Fibroblast of the aortic adventitia (primary cell): ENCODE results near the gene TMEM255B. TPM values are rescaled to one million over a fixed set of nuclear protein-coding genes. Genes with fewer than 3 reads are reported as not detected.

ENCODE experiments used
- DNase-seq: peaks from one replicate; pipeline ENCODE4 v3.0.0-alpha.2; 2010; ENCODE audit warnings: low read depth
- H3K4me3 ChIP-seq: 2 replicates; pipeline ENCODE4 v1.5.1; 2011; ENCODE audit warnings: low read depth, mild to moderate bottlenecking, control low read depth, low read length, moderate library complexity
- total RNA-seq: library from RNA; depleted of rRNA; stranded (reverse); fragments of >200 nt; gene quantifications from 2 replicates; pipeline ENCODE4 v1.2.3, GENCODE V29; 2012; ENCODE audit warnings: low replicate concordance
- TF ChIP-seq, protein P1 (sequence below): IDR thresholded peaks from 2 replicates; pipeline ENCODE4 v1.5.1; 2011; ENCODE audit warnings: mild to moderate bottlenecking, low read length, control low read depth, inconsistent platforms; ENCODE audit not compliant: insufficient read depth

The TMEM255B gene
- total RNA-seq, 1 donor, result not detected

DNA sequence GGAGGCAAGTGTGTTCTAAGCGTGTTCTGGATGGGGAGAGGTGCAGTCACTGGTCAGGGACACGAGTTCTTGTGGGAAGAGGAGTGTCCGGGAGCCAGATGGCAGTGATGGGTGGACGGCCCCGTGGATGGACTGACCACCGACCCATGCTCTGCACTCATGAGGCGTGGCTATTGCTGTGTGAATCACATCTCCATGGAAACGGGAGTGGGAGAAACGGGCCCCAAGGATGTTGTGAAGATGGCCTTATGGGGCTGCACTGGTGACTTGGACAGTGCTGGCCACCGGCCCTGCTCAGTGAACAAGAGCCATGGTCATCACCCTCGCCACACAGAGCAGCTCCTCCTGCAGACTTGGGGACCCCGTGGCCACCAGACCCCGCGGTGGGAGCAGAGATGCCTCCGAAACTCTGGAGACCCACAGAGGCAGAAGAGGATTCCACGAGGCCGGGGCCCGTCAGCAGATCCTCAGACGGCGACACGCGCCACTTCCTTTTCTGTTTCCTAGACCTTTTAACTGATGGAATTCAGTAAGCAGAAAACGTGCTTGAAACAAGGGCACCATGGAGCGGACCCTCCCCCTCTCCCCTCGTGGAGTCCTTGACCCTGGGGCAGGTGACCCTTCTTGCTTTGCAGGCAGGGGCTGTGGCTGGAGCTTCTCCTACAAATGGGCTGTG is 57.4 kb downstream of the TMEM255B start:
- DNase-seq, result no peak
- TF ChIP-seq, protein P1, sequence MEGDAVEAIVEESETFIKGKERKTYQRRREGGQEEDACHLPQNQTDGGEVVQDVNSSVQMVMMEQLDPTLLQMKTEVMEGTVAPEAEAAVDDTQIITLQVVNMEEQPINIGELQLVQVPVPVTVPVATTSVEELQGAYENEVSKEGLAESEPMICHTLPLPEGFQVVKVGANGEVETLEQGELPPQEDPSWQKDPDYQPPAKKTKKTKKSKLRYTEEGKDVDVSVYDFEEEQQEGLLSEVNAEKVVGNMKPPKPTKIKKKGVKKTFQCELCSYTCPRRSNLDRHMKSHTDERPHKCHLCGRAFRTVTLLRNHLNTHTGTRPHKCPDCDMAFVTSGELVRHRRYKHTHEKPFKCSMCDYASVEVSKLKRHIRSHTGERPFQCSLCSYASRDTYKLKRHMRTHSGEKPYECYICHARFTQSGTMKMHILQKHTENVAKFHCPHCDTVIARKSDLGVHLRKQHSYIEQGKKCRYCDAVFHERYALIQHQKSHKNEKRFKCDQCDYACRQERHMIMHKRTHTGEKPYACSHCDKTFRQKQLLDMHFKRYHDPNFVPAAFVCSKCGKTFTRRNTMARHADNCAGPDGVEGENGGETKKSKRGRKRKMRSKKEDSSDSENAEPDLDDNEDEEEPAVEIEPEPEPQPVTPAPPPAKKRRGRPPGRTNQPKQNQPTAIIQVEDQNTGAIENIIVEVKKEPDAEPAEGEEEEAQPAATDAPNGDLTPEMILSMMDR, result no peak
- H3K4me3 ChIP-seq, result no peak overlapping the region

DNA sequence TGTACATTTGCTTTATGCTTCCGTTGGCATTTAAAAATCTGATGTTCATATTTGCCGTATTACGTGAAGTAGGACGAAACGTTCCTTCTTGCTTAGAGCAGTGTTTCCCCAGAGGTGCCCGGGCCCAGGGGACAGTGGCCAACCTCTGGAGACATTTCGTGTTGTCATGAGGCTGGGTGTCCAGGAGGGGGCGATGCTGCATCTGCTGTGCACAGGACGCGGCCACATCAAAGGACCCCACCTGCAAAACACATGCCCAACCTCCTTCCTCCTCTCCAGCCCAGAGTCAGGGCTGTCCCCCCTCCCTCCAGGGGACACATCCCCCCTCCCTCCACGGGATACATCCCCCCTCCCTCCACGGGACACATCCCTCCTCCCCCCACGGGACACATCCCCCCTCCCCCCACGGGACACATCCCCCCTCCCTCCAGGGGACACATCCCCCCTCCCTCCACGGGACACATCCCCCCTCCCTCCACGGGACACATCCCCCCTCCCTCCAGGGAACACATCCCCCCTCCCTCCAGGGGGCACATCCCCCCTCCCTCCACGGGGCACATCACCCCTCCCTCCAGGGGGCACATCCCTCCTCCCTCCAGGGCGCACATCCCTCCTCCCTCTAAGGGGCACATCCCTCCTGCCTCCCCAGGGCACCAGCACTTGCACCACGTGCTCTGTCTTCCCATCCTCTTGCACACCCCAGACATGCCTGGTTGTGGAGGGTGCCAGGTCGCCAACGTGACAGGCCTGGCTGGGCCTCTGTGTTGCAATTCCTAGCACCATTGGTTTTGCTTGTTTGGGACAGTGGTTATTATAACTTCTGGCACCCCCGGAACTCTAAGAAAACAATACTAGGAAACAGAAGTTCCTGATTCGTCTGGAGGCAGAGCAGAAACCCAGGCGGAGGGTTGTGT is 58.2 kb downstream of the TMEM255B start:
- DNase-seq, result peak; percentile 84
- TF ChIP-seq, protein P1, result peak; percentile 87
- H3K4me3 ChIP-seq, result no peak overlapping the region

DNA sequence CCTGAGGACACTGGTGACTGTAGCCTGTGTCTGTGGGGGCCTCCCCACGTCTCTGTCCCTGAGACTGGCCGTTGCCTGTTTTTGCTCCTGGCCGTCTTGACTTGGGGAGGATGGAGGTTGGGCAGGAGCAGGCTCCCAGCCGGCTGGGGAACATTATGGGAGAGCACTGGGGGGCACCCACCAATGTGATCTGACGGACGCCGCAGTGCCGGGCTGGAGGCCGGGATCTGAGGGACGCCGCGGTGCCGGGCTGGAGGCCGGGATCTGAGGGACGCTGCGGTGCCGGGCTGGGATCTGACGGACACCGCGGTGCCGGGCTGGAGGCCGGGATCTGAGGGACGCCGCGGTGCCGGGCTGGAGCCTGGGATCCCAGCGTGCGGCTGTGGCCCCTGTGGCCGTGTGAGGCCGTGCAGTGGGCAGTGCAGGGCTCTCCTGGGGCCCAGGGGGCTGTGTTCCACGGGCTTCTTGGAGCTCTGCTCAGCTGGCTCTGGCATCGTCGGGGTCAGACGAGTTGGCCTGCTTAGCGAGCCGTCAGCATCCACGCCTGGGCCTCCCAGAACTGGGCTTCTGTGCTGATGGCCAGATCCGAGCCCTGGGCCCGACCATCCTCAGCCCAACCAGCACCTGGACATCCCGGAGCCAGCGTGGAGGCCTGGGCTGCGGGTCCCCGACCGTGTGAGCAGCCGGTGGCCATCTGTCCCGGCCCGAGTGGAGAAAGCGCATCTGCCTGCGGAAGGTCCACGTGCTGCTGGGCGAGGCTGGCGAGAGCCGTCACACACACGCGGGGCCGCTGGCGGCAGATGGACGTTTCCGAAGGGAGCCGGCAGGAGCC is 59.0 kb downstream of the TMEM255B start:
- H3K4me3 ChIP-seq, result no peak overlapping the region
- TF ChIP-seq, protein P1, result no peak
- DNase-seq, result no peak

- no peak overlapping the region for H3K4me3 ChIP-seq
- no peak for DNase-seq
- TF ChIP-seq, protein P1, result no peak
Observed at GRCh38 chr13:113818700-113819295, 59.8 kb downstream of the TMEM255B start.

DNA sequence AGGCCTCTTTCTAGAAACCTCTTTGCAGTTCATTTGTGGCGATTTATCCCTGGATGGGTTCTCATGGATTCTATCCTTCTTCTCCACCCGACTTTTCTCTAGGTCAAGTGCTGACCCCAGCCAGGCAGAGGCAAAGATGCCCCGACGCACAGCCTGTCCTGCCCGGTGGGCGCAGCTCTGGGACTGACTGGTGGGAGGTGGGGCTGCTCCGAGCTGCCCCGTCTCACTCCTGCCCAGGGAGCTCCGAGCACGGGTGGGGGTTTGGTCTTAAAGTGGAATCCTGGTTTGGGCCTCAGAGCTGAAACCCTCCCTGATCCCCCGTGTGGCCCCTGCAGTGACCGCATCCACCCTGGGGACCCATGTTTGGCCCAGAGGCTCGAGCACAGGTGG is 60.3 kb downstream of the TMEM255B start:
- no peak for DNase-seq
- TF ChIP-seq, protein P1, result no peak
- no peak overlapping the region for H3K4me3 ChIP-seq
